HG02588 (cell line): Measurements from ENCODE around the gene MPC1.

Experiments
- ATAC-seq: cut with Tn5 transposase; IDR thresholded peaks from one replicate; pipeline ENCODE4 v1.9.1; 2021; ENCODE audit warnings: mild to moderate bottlenecking, moderate library complexity; ENCODE audit not compliant: unreplicated experiment

Gene MPC1

GRCh38 chr6:166382933-166383801, at the start of gene MPC1:
TSS of gene MPC1 (minus strand) at chr6:166382940. CDS start at chr6:166382876, 64 bp downstream.
- peak; percentile 89 for ATAC-seq

- ATAC-seq = no peak
Observed at GRCh38 chr6:166430269-166430668, 47.5 kb upstream of the MPC1 start.

- ATAC-seq = no peak
Observed at GRCh38 chr6:166424431-166424830, 41.7 kb upstream of the MPC1 start.

- ATAC-seq = no peak
Observed at GRCh38 chr6:166423781-166424180, 41.0 kb upstream of the MPC1 start.

GRCh38 chr6:166423051-166423745, 40.5 kb upstream of the MPC1 start:
- no peak for ATAC-seq

DNA sequence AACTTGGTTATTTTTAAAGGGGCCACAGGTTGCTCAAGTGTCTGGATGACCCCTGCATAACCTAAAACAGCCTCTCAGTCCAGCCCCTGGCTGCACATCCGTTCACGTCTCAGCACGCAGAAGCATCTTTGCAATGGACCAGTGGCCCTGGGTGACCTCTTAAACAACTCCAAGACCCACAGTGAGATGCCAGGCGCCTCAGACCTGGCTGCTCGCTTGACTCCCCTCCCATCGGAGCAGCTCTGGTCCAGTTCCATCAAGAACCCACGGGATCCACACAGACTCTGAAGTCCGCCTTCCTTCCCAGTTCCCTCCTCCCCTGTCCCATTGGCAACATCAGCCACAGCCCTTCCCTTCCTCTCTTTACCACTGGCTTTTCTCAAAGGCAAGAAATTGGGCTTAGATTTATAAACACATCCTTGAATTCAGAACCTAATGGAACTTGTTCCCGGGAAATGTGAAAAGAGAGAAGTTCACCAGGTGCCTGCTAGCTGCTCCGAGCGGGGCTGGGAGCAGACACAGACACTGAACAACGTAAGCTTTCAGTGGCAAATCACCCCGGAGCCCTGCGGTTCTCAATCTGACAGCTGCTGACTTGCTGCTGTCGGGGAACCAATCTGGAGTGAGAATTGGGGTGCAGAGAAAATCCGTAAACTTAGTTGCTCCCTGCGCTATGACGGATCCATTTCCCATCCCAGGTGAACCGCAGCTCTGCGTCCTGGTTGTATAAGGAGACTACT, 39.6 kb upstream of the MPC1 start:
- no peak for ATAC-seq

DNA sequence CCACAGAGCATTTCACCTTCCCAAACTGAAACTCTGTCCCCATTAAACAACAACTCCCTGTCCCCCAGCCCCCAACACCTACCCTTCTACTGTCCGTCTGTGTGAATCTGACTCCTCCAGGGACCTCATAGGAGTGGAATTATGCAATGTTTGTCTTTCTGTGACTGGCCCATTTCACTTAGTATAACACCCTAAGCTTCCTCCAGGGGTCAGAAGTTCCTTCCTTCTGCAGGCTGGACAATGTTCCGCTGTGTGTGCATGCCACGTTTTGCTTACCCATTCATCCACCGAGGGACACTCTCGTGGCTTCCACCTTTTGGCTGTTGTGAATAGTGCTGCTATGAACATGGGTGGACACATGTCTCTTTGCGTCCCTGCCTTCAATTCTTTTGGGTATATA, 37.6 kb upstream of the MPC1 start:
- no peak for ATAC-seq

- ATAC-seq = no peak
Observed at GRCh38 chr6:166419717-166420116, 37.0 kb upstream of the MPC1 start.

- peak; percentile 86 for ATAC-seq
Observed at GRCh38 chr6:166419286-166419685, 36.5 kb upstream of the MPC1 start.

DNA sequence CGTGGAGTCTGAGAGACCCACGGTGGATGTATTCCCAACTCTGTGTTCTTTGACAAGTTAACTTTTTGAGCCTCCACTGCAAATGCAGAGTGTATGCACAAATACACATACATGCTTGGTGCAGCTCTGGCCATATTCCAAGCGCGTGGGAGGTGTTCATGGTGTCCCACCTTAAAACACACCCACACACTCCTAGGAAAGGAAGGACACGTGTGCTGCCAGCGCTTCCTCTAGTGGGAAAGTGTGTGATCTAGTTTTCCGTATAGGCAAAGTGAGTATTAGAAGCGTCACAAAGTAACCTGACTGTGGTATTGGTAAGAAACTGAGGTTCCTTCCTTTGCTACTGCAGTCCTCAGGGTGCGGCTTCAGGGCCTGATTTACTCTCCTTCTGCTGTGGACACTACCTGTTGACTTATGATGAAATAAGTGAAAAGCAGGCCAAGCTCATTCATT, 36.0 kb upstream of the MPC1 start:
- no peak for ATAC-seq

- ATAC-seq = no peak
Observed at GRCh38 chr6:166417285-166417691, 34.5 kb upstream of the MPC1 start.

GRCh38 chr6:166415833-166416347, 33.1 kb upstream of the MPC1 start:
- no peak for ATAC-seq

DNA sequence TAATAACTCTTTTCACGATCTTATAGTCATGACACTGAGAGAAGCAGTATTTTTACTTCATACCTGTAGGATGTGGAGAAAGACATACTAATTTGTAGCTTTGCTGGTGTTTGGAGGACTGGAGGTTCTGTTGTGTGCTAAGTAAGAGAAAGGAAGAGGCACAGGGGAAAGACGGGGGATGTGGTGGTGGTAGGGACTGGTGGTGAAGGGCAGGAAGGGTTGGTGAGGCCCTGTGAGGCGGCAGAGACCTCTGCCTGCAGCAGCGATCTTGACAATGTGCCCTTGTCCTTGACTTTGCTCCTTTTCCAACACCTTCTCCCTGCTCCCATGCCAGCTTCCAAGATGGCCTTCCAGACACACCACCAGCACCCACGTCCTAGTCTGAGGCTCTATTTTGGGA, 32.6 kb upstream of the MPC1 start:
- no peak for ATAC-seq

GRCh38 chr6:166413491-166413951, 30.8 kb upstream of the MPC1 start:
- ATAC-seq = no peak

DNA sequence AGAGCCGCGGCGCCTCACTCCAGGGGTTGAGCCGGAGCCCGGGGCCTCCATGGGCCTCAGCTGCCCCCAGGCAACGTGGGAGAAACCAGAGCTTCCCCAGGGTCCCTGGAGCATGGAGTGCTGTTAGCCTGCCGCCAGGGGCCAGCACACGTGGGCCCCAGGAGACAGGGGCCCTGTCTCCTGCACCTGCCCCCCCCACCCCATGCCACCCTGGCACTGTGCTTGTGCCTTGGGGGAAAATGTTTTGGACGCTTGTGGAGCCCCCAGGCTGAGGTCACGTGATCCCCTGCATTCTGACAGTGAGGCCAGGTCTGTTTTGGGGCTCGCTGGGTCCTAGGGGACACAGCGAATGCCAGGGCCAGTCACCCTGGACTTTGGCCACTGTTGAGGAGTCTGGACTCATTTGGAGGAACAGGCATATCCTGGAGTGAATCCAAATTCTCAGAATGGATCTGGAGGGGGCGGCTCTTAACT, 30.2 kb upstream of the MPC1 start:
- no peak for ATAC-seq

- ATAC-seq = no peak
Observed at GRCh38 chr6:166412156-166412910, 29.6 kb upstream of the MPC1 start.

DNA sequence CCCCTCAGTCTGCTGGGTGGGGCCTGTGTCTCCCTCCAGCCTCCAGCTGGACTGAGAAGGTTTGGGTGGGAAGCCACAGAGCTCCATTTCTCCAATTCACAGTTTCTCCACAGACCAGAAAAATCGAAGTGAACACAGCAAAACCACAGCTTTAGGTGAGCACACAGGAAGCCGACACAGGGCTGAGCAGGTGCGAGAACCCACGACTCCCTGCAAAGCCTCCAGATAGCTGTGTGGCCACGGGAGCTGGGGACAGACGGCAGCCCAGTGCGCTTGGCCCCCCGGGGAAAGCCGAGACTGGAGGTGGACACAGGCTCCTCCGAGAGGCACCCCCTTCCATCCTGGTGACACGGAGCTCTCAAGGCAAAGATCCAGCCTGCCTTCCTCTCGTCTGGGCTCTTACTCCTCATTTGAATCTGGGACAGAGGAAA, 29.0 kb upstream of the MPC1 start:
- ATAC-seq = no peak

DNA sequence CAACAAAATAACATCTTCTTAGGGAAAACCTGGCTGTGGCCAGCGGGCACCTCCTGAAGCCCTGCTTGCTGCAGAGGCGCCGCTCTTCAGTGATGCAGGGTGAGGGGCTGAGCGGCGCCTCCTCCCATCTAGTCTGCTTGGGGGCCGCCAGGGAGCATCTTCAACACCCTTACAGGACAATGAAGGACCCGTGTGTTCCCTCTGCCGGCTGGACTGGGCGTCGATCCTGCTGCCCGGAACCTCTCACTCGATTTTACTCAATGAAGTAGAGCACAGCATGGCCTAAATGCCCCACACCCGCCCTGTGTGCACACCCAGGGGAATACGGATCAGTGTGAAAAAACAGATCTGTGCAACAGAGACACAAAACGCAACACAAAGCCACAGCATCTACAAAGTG, 28.5 kb upstream of the MPC1 start:
- no peak for ATAC-seq

DNA sequence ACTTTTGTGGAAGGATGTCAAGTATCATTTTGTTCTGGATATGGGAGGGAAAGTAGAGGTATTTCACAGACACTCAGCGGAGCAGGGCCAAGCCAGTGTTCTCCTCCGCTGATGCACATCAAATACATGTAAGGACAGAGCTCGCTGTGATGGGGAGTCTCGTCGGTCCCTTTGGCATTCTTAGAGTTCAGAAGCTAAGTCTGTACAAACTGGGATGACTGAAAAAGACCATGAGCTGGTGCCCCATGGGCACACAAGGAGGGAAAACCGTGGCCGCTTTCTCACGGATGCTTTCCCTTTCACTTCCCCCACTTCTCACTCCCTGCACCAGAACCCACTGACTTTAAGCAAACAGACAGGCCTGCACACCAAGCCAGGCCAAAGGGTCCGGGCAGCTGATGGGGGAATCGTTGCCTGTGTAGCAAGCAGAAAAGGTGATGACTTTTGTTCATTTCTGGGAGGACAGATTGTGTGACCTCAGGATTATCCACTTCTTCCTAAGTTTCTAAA, 27.7 kb upstream of the MPC1 start:
- peak; percentile 64 for ATAC-seq
